Thyroid gland (tissue), 4 donors: ENCODE measurements around the gene DGKQ.

Source experiments
- CTCF ChIP-seq, 6 experiments: fragments of 200-600 bp in 3 of 6; fragments of 450-650 bp in 3 of 6; sonication (generic) in 3 of 6; IDR thresholded peaks; one replicate each; pipeline ENCODE4 v1.5.1; 2016 to 2019; ENCODE audit warnings: antibody characterized with exemption in 6 of 6, mild to moderate bottlenecking in 2 of 6, inconsistent platforms in 1 of 6, moderate library complexity in 1 of 6
- POLR2A ChIP-seq, 2 donors: fragments of 450-650 bp; IDR thresholded peaks; one replicate each; pipeline ENCODE4 v1.6.1; 2017; ENCODE audit warnings: antibody characterized with exemption in 2 of 2, mild to moderate bottlenecking in 2 of 2, moderate library complexity in 1 of 2

- no peak for TF ChIP-seq CTCF (IDR thresholded peaks at IDR 0.05)
- no peak for TF ChIP-seq POLR2A (IDR thresholded peaks at IDR 0.05)
Observed at GRCh38 chr4:924107-925096, 49.0 kb downstream of the DGKQ start.
